GM19043 (cell line): ENCODE results near the gene VILL.

Source experiments
- ATAC-seq: cut with Tn5 transposase; IDR thresholded peaks from one replicate; pipeline ENCODE4 v1.9.1; 2021; ENCODE audit warnings: low read depth; ENCODE audit not compliant: unreplicated experiment

VILL gene

GRCh38 chr3:37999836-38000235 is 9.2 kb downstream of the VILL start:
- no peak for ATAC-seq

GRCh38 chr3:38000242-38000916 is 9.8 kb downstream of the VILL start:
- ATAC-seq = no peak

- ATAC-seq = no peak
Measured at GRCh38 chr3:38000965-38001455, 10.4 kb downstream of the VILL start.

- no peak for ATAC-seq
Measured at GRCh38 chr3:38001456-38002081, 11.0 kb downstream of the VILL start.

- ATAC-seq = no peak
Measured at GRCh38 chr3:38002291-38002876, 11.8 kb downstream of the VILL start.

GRCh38 chr3:38002940-38003339 is 12.4 kb downstream of the VILL start:
- ATAC-seq = no peak

GRCh38 chr3:38003371-38003816 is 12.8 kb downstream of the VILL start:
- no peak for ATAC-seq

- no peak for ATAC-seq
Measured at GRCh38 chr3:38003817-38004414, 13.3 kb downstream of the VILL start.

- ATAC-seq = no peak
Measured at GRCh38 chr3:38004415-38005075, 14.0 kb downstream of the VILL start.

GRCh38 chr3:38005076-38006020 is 14.8 kb downstream of the VILL start:
- ATAC-seq = no peak

- ATAC-seq = no peak
Measured at GRCh38 chr3:38006031-38006430, 15.4 kb downstream of the VILL start.

- no peak for ATAC-seq
Measured at GRCh38 chr3:38006445-38006995, 15.9 kb downstream of the VILL start.

- no peak for ATAC-seq
Measured at GRCh38 chr3:38007754-38008090, 17.1 kb downstream of the VILL start.

- no peak for ATAC-seq
Measured at GRCh38 chr3:38008191-38008701, 17.7 kb downstream of the VILL start.

- no peak for ATAC-seq
Measured at GRCh38 chr3:38008971-38009580, 18.5 kb downstream of the VILL start.

GRCh38 chr3:38009807-38010591 is 19.4 kb downstream of the VILL start:
- ATAC-seq = no peak

- ATAC-seq = no peak
Measured at GRCh38 chr3:38011111-38011510, 20.5 kb downstream of the VILL start.

GRCh38 chr3:38015485-38015884 is 24.9 kb downstream of the VILL start:
- no peak for ATAC-seq
